ENCODE measurements around the gene TSPAN2. TPM values are rescaled to one million over a fixed set of nuclear protein-coding genes. Genes with fewer than 3 reads are reported as not detected.

TSPAN2 gene
- total RNA-seq, 4 donors from 2014 or later = 1.0 to 5.1 (median 2.2) TPM

- no peak for TF ChIP-seq CTCF (IDR thresholded peaks at IDR 0.05; ENCODE audit: low read depth)
Observed at GRCh38 chr1:115076384-115076915, 12.9 kb downstream of the TSPAN2 start.

- no peak for TF ChIP-seq CTCF (IDR thresholded peaks at IDR 0.05; ENCODE audit: low read depth)
Observed at GRCh38 chr1:115074839-115075534, 14.3 kb downstream of the TSPAN2 start.

- TF ChIP-seq CTCF (IDR thresholded peaks at IDR 0.05; ENCODE audit: low read depth) = no peak
Observed at GRCh38 chr1:115073298-115074087, 15.8 kb downstream of the TSPAN2 start.

- no peak for TF ChIP-seq CTCF (IDR thresholded peaks at IDR 0.05; ENCODE audit: low read depth)
Observed at GRCh38 chr1:115071012-115071664, 18.2 kb downstream of the TSPAN2 start.

- TF ChIP-seq CTCF (IDR thresholded peaks at IDR 0.05; ENCODE audit: low read depth) = no peak
Observed at GRCh38 chr1:115069659-115070308, 19.5 kb downstream of the TSPAN2 start.

- TF ChIP-seq CTCF (IDR thresholded peaks at IDR 0.05; ENCODE audit: low read depth) = no peak
Observed at GRCh38 chr1:115068826-115069585, 20.3 kb downstream of the TSPAN2 start.
